HG03354 (cell line): ENCODE measurements around the gene PSMC3.

Experiments
- ATAC-seq: cut with Tn5 transposase; IDR thresholded peaks from one replicate; pipeline ENCODE4 v1.9.1; 2021; ENCODE audit warnings: mild to moderate bottlenecking; ENCODE audit not compliant: unreplicated experiment, poor library complexity, severe bottlenecking

Gene PSMC3

GRCh38 chr11:47426062-47426956 lies at the start of gene PSMC3:
Gene PSMC3, minus strand, starts transcription at chr11:47426439. Its CDS starts 160 bp downstream, at chr11:47426279.
- peak; percentile 94 for ATAC-seq

GRCh38 chr11:47470671-47471070 lies 44.4 kb upstream of the PSMC3 start:
- ATAC-seq, result no peak

GRCh38 chr11:47469361-47470179 lies 43.3 kb upstream of the PSMC3 start:
- ATAC-seq, result no peak

GRCh38 chr11:47468598-47469214 lies 42.5 kb upstream of the PSMC3 start:
- ATAC-seq, result no peak

GRCh38 chr11:47467357-47467756 lies 41.1 kb upstream of the PSMC3 start:
- no peak for ATAC-seq

GRCh38 chr11:47466701-47467250 lies 40.5 kb upstream of the PSMC3 start:
- no peak for ATAC-seq

- ATAC-seq, result no peak
These were observed 40.0 kb upstream of the PSMC3 start for GRCh38 chr11:47466201-47466600.

- no peak for ATAC-seq
These were observed 38.2 kb upstream of the PSMC3 start for GRCh38 chr11:47464483-47464882.

- ATAC-seq, result no peak
These were observed 35.6 kb upstream of the PSMC3 start for GRCh38 chr11:47461876-47462275.

- no peak for ATAC-seq
These were observed 34.5 kb upstream of the PSMC3 start for GRCh38 chr11:47460571-47461235.

GRCh38 chr11:47454258-47454671 lies 28.0 kb upstream of the PSMC3 start:
- peak; percentile 80 for ATAC-seq

- no peak for ATAC-seq
These were observed 27.1 kb upstream of the PSMC3 start for GRCh38 chr11:47453365-47453764.

GRCh38 chr11:47451990-47452389 lies 25.8 kb upstream of the PSMC3 start:
- ATAC-seq, result no peak

- ATAC-seq, result no peak
These were observed 25.2 kb upstream of the PSMC3 start for GRCh38 chr11:47451436-47451835.

- ATAC-seq, result no peak
These were observed 23.3 kb upstream of the PSMC3 start for GRCh38 chr11:47449541-47449940.

GRCh38 chr11:47448566-47449427 lies 22.6 kb upstream of the PSMC3 start, which contains the start of gene RAPSN:
Gene RAPSN, minus strand, starts transcription at chr11:47449136. Its CDS starts 172 bp downstream, at chr11:47448964.
- ATAC-seq, result no peak

- ATAC-seq, result no peak
These were observed 21.7 kb upstream of the PSMC3 start for GRCh38 chr11:47447906-47448305.

- no peak for ATAC-seq
These were observed 20.6 kb upstream of the PSMC3 start for GRCh38 chr11:47446833-47447232.
